Body of pancreas (tissue), 4 donors: ENCODE data around the gene CDH4.

Source experiments
- CTCF ChIP-seq, 7 experiments: fragments of 450-650 bp in 4 of 7; fragments of 200-600 bp in 3 of 7; sonication (generic) in 3 of 7; IDR thresholded peaks; one replicate each; pipeline ENCODE4 v1.5.1; 2016 to 2019; ENCODE audit warnings: antibody characterized with exemption in 7 of 7
- POLR2A ChIP-seq, 3 donors: fragments of 450-650 bp; IDR thresholded peaks; one replicate each; pipeline ENCODE4 v1.6.1; 2016; ENCODE audit warnings: antibody characterized with exemption in 3 of 3, mild to moderate bottlenecking in 2 of 3

GRCh38 chr20:61988665-61989064, 736.6 kb downstream of the CDH4 start:
- TF ChIP-seq CTCF (IDR thresholded peaks at IDR 0.05) (no peak), POLR2A (IDR thresholded peaks at IDR 0.05) (no peak)
